OCI-LY7 (cell line): ENCODE results near the gene TTC7B. TPM values are rescaled to one million over a fixed set of nuclear protein-coding genes. Genes with fewer than 3 reads are reported as not detected.

Experiments used
- BruUV-seq: library from RNA; stranded (reverse); fragments of 400-500 nt; replicated peaks from 2 replicates; lab custom pipeline; 2021; lab: Mats Ljungman, UMichigan
- CTCF ChIA-PET: fragments of 300-600 bp; sonication (Branson Sonifier 250); formaldehyde crosslinking; loops from one replicate; lab custom pipeline; 2022; ENCODE audit warnings: antibody characterized with exemption; ENCODE audit not compliant: unreplicated experiment; lab: Charles Lee
- POLR2A ChIA-PET: fragments of 300-600 bp; sonication (Branson Sonifier 250); formaldehyde crosslinking; loops from one replicate; lab custom pipeline; 2022; ENCODE audit warnings: antibody characterized with exemption; lab: Charles Lee
- DNase-seq: peaks from one replicate; pipeline ENCODE4 v3.0.0-alpha.2; 2015; ENCODE audit warnings: low spot score
- H2AFZ ChIP-seq: fragments of 200-600 bp; sonication (generic), shearing (Covaris generic); 2 replicates; pipeline ENCODE4 v1.6.1; 2014; ENCODE audit warnings: mild to moderate bottlenecking, antibody characterized with exemption, low read length, moderate library complexity
- H3K27ac ChIP-seq: fragments of 200-600 bp; sonication (generic); 2 replicates; pipeline ENCODE4 v1.5.1; 2014; ENCODE audit warnings: mixed run types, low read depth, mild to moderate bottlenecking, moderate library complexity, low read length, inconsistent platforms; ENCODE audit not compliant: poor library complexity, severe bottlenecking
- H3K36me3 ChIP-seq: fragments of 200-600 bp; sonication (generic); 2 replicates; pipeline ENCODE4 v1.6.1; 2014; ENCODE audit warnings: mild to moderate bottlenecking, antibody characterized with exemption, low read length, moderate library complexity, mixed read lengths; ENCODE audit not compliant: insufficient read depth
- H3K4me1 ChIP-seq: fragments of 200-600 bp; sonication (generic); 2 replicates; pipeline ENCODE4 v1.5.1; 2014; ENCODE audit warnings: mild to moderate bottlenecking, low read length; ENCODE audit not compliant: insufficient read depth, poor library complexity, severe bottlenecking
- H3K4me2 ChIP-seq: fragments of 200-600 bp; sonication (generic); 2 replicates; pipeline ENCODE4 v1.6.1; 2014; ENCODE audit warnings: mild to moderate bottlenecking, low read length
- H3K4me3 ChIP-seq: fragments of 200-600 bp; sonication (generic); 2 replicates; pipeline ENCODE4 v1.5.1; 2014; ENCODE audit warnings: mild to moderate bottlenecking, low read depth, low read length; ENCODE audit not compliant: poor library complexity, severe bottlenecking
- H3K79me2 ChIP-seq: fragments of 200-600 bp; sonication (generic); 2 replicates; pipeline ENCODE4 v1.6.1; 2016; ENCODE audit warnings: low read depth, mild to moderate bottlenecking, low read length, moderate library complexity, mixed read lengths; ENCODE audit not compliant: insufficient read depth
- H3K9me2 ChIP-seq: fragments of 200-600 bp; sonication (generic); 2 replicates; pipeline ENCODE4 v1.6.1; 2016; ENCODE audit warnings: mild to moderate bottlenecking, low read length, mixed read lengths; ENCODE audit not compliant: insufficient read depth
- H3K9me3 ChIP-seq: fragments of 200-600 bp; sonication (generic); 2 replicates; pipeline ENCODE4 v1.6.1; 2014; ENCODE audit warnings: mild to moderate bottlenecking, mixed run types, low read length, mixed read lengths
- H4K20me1 ChIP-seq: fragments of 200-600 bp; sonication (generic); 2 replicates; pipeline ENCODE4 v1.6.1; 2014; ENCODE audit warnings: mild to moderate bottlenecking, antibody characterized with exemption, low read length, moderate library complexity, mixed read lengths; ENCODE audit not compliant: insufficient read depth
- EZH2phosphoT487 ChIP-seq: fragments of 200-600 bp; sonication (generic); IDR thresholded peaks from 2 replicates; pipeline ENCODE4 v1.6.1; 2018; ENCODE audit warnings: low read depth, borderline replicate concordance, mild to moderate bottlenecking, mixed run types, antibody characterized with exemption, low read length, moderate library complexity, mixed read lengths
- intact Hi-C: fragments of 100-400 bp; cut with micrococcal nuclease; formaldehyde crosslinking; loops from one replicate; pipeline ENCODE4 v1.10.0; 2022; ENCODE audit not compliant: unreplicated experiment
- total RNA-seq, 2 experiments: library from RNA; depleted of rRNA in 1 of 2; stranded (reverse); fragments of >200 nt in 1 of 2; shearing (Covaris generic) in 1 of 2; gene quantifications; 2 replicates each; pipeline ENCODE4 v1.2.3, GENCODE V29; 2014 to 2022
- TF ChIP-seq, protein P1 (sequence below): fragments of 200-600 bp; sonication (generic); conservative IDR thresholded peaks from 2 replicates; pipeline ENCODE4 v1.5.1; 2014; ENCODE audit warnings: mild to moderate bottlenecking, antibody characterized with exemption, low read length, moderate library complexity, mixed read lengths

Gene TTC7B
- total RNA-seq, 2 experiments from 2014 or later: 0.19 to 0.51 TPM

DNA sequence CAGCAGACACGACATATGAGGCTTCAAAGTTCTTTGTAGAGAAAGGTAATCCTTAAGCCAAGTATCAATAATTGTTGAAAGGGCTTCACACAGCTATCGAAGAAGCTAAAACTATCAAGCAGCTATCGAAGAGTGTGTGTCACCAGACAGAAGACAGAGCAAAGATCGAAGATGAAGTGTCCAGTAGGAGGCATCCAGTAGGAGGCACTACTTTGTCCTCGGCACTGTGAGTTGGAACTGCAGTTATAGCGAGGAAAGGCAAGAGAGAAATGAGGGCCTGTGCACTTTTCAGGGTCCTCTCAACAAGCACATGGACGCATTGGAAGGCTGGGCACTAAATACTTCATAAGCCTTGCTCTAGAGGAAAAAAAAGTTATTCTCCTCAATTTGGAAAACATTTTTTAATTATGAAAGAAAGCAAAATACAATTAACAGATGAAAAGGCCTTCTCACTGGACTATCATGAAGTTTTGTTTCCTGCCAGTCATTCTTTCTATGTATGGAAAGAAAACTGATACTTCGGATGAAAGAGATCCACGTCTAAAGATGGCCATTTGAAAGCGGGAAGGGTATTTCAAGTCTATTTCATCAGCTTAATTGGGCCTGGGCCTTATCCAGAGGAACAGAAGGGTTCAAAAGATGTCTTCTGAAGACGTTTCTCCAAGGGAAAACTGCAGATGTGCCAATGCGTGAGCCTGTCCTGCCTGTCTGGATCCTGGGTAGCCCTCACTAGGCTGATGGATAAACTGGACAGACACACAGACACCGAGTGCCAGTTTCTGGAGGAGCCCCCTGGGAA, 244.9 kb downstream of the TTC7B start:
- CTCF ChIA-PET: no interaction called here
- H3K27ac ChIP-seq: no peak overlapping the region
- H3K9me2 ChIP-seq: no peaks in the 10 kb centered on the region
- no peaks in the 10 kb centered on the region for H3K4me1 ChIP-seq
- no peaks in the 10 kb centered on the region for H3K9me3 ChIP-seq
- no peaks in the 10 kb centered on the region for H3K36me3 ChIP-seq
- H3K4me2 ChIP-seq: no peak overlapping the region
- no peak for DNase-seq
- intact Hi-C loops: no loop called here
- H3K4me3 ChIP-seq: no peak overlapping the region
- POLR2A ChIA-PET: no interaction called here
- H4K20me1 ChIP-seq: no peaks in the 10 kb centered on the region
- no TSS peak for BruUV-seq
- TF ChIP-seq EZH2phosphoT487: no peak
- no peak overlapping the region for H2AFZ ChIP-seq
- no peaks in the 10 kb centered on the region for H3K79me2 ChIP-seq

- Histone ChIP-seq H4K20me1 (no peaks in the 10 kb centered on the region), H3K9me3 (no peaks in the 10 kb centered on the region), H3K36me3 (no peaks in the 10 kb centered on the region), H3K27ac (no peak overlapping the region), H3K4me1 (no peaks in the 10 kb centered on the region), H2AFZ (no peak overlapping the region), H3K4me3 (no peak overlapping the region), H3K4me2 (no peak overlapping the region), H3K79me2 (no peaks in the 10 kb centered on the region), H3K9me2 (no peaks in the 10 kb centered on the region)
- TF ChIP-seq, protein P1, sequence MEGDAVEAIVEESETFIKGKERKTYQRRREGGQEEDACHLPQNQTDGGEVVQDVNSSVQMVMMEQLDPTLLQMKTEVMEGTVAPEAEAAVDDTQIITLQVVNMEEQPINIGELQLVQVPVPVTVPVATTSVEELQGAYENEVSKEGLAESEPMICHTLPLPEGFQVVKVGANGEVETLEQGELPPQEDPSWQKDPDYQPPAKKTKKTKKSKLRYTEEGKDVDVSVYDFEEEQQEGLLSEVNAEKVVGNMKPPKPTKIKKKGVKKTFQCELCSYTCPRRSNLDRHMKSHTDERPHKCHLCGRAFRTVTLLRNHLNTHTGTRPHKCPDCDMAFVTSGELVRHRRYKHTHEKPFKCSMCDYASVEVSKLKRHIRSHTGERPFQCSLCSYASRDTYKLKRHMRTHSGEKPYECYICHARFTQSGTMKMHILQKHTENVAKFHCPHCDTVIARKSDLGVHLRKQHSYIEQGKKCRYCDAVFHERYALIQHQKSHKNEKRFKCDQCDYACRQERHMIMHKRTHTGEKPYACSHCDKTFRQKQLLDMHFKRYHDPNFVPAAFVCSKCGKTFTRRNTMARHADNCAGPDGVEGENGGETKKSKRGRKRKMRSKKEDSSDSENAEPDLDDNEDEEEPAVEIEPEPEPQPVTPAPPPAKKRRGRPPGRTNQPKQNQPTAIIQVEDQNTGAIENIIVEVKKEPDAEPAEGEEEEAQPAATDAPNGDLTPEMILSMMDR: no peak
- no peak for TF ChIP-seq EZH2phosphoT487
- BruUV-seq: no TSS peak
- no peak for DNase-seq
- POLR2A ChIA-PET: no interaction called here
- CTCF ChIA-PET: no interaction called here
- intact Hi-C loops: loop anchor here (1.0 kb wide), 1 partner anchor 17 kb away; no protein-coding TSS in a partner anchor
Observed at GRCh38 chr14:90570461-90570860, 245.8 kb downstream of the TTC7B start.

DNA sequence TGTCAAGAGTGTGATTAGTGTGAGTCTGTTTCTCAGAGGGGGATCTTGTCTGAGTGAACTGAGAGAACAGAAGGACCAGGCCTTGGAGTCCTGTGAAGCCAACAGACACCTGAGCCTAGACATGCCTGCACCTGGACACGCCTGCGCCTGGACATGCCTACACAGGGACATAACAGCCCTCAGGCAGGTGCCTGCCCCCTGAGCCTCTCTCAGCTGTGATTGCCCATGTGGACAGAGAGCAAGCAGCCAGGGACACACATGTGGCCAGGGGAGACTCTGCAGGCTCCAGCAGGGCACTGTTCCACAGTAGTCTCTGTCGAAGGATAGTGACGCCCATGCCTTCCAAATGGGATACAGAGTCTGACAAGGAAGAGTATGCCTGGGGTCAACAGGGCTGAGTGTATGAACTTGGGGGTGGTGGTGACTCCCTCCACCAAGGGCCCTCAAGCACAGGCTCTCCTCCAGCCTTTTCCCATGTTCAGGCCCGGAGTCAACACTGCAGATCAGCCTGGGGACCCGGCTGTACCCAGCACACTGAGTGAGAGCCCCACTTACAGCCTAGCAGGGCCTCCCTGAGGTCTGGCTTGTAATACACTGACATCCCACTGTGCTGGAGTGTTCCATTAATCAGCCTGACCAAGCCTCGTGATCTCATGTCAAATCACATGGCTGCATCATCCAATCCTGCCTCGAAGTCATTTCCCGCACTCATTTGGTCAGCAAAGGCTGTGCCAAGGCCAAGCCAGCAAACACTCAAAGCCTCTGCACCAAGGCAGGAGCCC, 246.4 kb downstream of the TTC7B start:
- BruUV-seq: no TSS peak
- intact Hi-C loops: loop anchor here (1.0 kb wide), 1 partner anchor 16 kb away; no protein-coding TSS in a partner anchor

More for the DNA sequence above, 246.4 kb downstream of the TTC7B start:
- no peak overlapping the region for H3K4me3 ChIP-seq
- no peaks in the 10 kb centered on the region for H4K20me1 ChIP-seq
- H3K9me3 ChIP-seq: no peaks in the 10 kb centered on the region
- ChIA-PET POLR2A (no interaction called here), CTCF (no interaction called here)
- no peaks in the 10 kb centered on the region for H3K36me3 ChIP-seq
- H3K4me1 ChIP-seq: no peaks in the 10 kb centered on the region
- H3K27ac ChIP-seq: no peak overlapping the region
- no peak overlapping the region for H3K4me2 ChIP-seq
- no peak for DNase-seq
- no peak overlapping the region for H2AFZ ChIP-seq
- no peaks in the 10 kb centered on the region for H3K79me2 ChIP-seq
- H3K9me2 ChIP-seq: no peaks in the 10 kb centered on the region
- no peak for TF ChIP-seq EZH2phosphoT487
- TF ChIP-seq, protein P1: no peak
